DND-41 (cell line): Measurements from ENCODE around the gene ZBTB7B.

Experiments used
- CTCF ChIP-seq: IDR thresholded peaks from 2 replicates; pipeline ENCODE4 v1.5.1; 2012; ENCODE audit warnings: borderline replicate concordance, low read length, moderate library complexity, mild to moderate bottlenecking; ENCODE audit not compliant: poor library complexity, severe bottlenecking; ENCODE audit errors: extremely low read depth
- EZH2 ChIP-seq: IDR thresholded peaks from 3 replicates; pipeline ENCODE4 v1.6.1; 2012; ENCODE audit warnings: borderline replicate concordance, low read depth, mild to moderate bottlenecking, moderate library complexity, low read length, inconsistent platforms; ENCODE audit not compliant: severe bottlenecking

GRCh38 chr1:154993572-154994268 is 8.9 kb upstream of the ZBTB7B start, which contains the start of gene LENEP:
- no peak for TF ChIP-seq EZH2
- TF ChIP-seq CTCF, result no peak
